K562 (cell line): ENCODE results near the gene NMT1. TPM values are rescaled to one million over a fixed set of nuclear protein-coding genes. Genes with fewer than 3 reads are reported as not detected.

ENCODE experiments used
- BMI1 ChIP-seq: fragments of 150-350 bp; IDR thresholded peaks from 2 replicates; pipeline ENCODE4 v1.6.1; 2014; ENCODE audit warnings: low read length
- CCAR2 ChIP-seq: fragments of 200-400 bp; formaldehyde crosslinking; IDR thresholded peaks from 2 replicates; pipeline ENCODE4 v1.6.1; 2017; ENCODE audit warnings: mild to moderate bottlenecking, low read depth, low read length
- CREB3L1 ChIP-seq: fragments of 450-650 bp; IDR thresholded peaks from 2 replicates; pipeline ENCODE4 v1.6.1; 2014; ENCODE audit warnings: low read depth, mild to moderate bottlenecking, moderate library complexity, borderline replicate concordance
- GATAD2A ChIP-seq: fragments of 450-650 bp; IDR thresholded peaks from 2 replicates; pipeline ENCODE4 v1.6.1; 2017
- HDAC2 ChIP-seq: fragments of 450-650 bp; IDR thresholded peaks from 2 replicates; pipeline ENCODE4 v1.6.1; 2016; ENCODE audit warnings: mild to moderate bottlenecking
- HMBOX1 ChIP-seq: sonication (generic); IDR thresholded peaks from 2 replicates; pipeline ENCODE4 v1.6.1; 2016
- KDM2B ChIP-seq: fragments of 250-450 bp; sonication (Bioruptor Pico); IDR thresholded peaks from 2 replicates; pipeline ENCODE4 v1.8.0; 2021; ENCODE audit warnings: mild to moderate bottlenecking, moderate library complexity
- NFIX ChIP-seq: fragments of 250-450 bp; sonication (Bioruptor Pico); IDR thresholded peaks from 2 replicates; pipeline ENCODE4 v1.4.0; 2020; ENCODE audit warnings: low read depth, mild to moderate bottlenecking, moderate library complexity
- NR4A1 ChIP-seq, 2 experiments: fragments of 250-450 bp in 1 of 2; fragments of 450-650 bp in 1 of 2; sonication (Bioruptor Pico) in 1 of 2; IDR thresholded peaks; 2 replicates each; pipeline versions ENCODE4 v1.4.0 to v1.6.1; 2016 to 2020; ENCODE audit warnings: mild to moderate bottlenecking in 2 of 2, missing compliant biosample characterization in 1 of 2, missing genetic modification characterization in 1 of 2, moderate library complexity in 1 of 2
- PHF21A ChIP-seq: fragments of 450-650 bp; IDR thresholded peaks from 2 replicates; pipeline ENCODE4 v1.6.1; 2017; ENCODE audit warnings: low read depth, borderline replicate concordance
- PKNOX1 ChIP-seq: fragments of 450-650 bp; IDR thresholded peaks from 2 replicates; pipeline ENCODE4 v1.6.1; 2016
- SMARCA5 ChIP-seq: fragments of 450-650 bp; IDR thresholded peaks from 2 replicates; pipeline ENCODE4 v1.6.1; 2016
- TFE3 ChIP-seq: fragments of 450-650 bp; formaldehyde crosslinking; IDR thresholded peaks from 2 replicates; pipeline ENCODE4 v1.4.0; 2020; ENCODE audit warnings: mild to moderate bottlenecking, mixed read lengths
- USF2 ChIP-seq: sonication (generic); formaldehyde crosslinking; IDR thresholded peaks from 2 replicates; pipeline ENCODE4 v1.5.0; 2020; ENCODE audit warnings: missing genetic modification reagents
- ZNF511 ChIP-seq: sonication (generic); formaldehyde crosslinking; IDR thresholded peaks from 2 replicates; pipeline ENCODE4 v1.8.0; 2022; ENCODE audit warnings: mild to moderate bottlenecking, missing genetic modification reagents
- ZNF717 ChIP-seq: fragments of 250-450 bp; sonication (Bioruptor Pico); IDR thresholded peaks from 2 replicates; pipeline ENCODE4 v1.5.0; 2021
- polyA plus RNA-seq, 8 experiments: library from polyadenylated mRNA; depleted of rRNA in 4 of 8; stranded (reverse) in 5 of 8; unstranded in 3 of 8; fragments of >200 nt; fragmentation: Nextera tagmentation in 2 of 8; fragmentation: Illumina TruSeq in 1 of 8; extraction: Ambion mirVana in 2 of 8; extraction: Trizol in 1 of 8; gene quantifications; 2 replicates each; pipeline versions ENCODE4 v1.2.1 to v1.2.3, GENCODE V29; 2011 to 2014; ENCODE audit warnings: inconsistent platforms in 1 of 8, missing spikeins in 1 of 8
- total RNA-seq, 7 experiments: library from RNA; depleted of rRNA in 6 of 7; stranded (reverse); fragments of >200 nt in 6 of 7; fragmentation: Illumina TruSeq in 2 of 7; extraction: Trizol in 2 of 7; gene quantifications; 2 replicates each; pipeline versions ENCODE4 v1.2.1 to v1.2.3, GENCODE V29; 2011 to 2021; ENCODE audit warnings: low replicate concordance in 1 of 7
- TF ChIP-seq, protein P1 (sequence below): fragments of 250-450 bp; sonication (Bioruptor Pico); IDR thresholded peaks from 2 replicates; pipeline ENCODE4 v1.8.0; 2021; ENCODE audit warnings: moderate library complexity, mild to moderate bottlenecking, inconsistent platforms
- TF ChIP-seq, protein P2 (sequence below): fragments of 250-450 bp; sonication (Bioruptor Pico); IDR thresholded peaks from 2 replicates; pipeline ENCODE4 v1.4.0; 2020; ENCODE audit warnings: mild to moderate bottlenecking

NMT1 gene
- total and polyA plus RNA-seq, 9 of the 15 experiments (the other 6 are each of a cell fraction or from before 2014, with no cell fraction given): 86.7 to 569 (median 213) TPM

GRCh38 chr17:45147581-45148182, 86.6 kb downstream of the NMT1 start (continued):
- TF ChIP-seq TFE3: no peak
- TF ChIP-seq, protein P1, sequence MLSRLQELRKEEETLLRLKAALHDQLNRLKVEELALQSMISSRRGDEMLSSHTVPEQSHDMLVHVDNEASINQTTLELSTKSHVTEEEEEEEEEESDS: no peak
- peak; percentile 64; the same call in 1 of the 2 replicates for TF ChIP-seq HDAC2
- TF ChIP-seq PHF21A: peak; percentile 81; the same call in 1 of the 2 replicates
- peak; percentile 38; the same call in 1 of the 2 replicates for TF ChIP-seq ZNF511 (CRISPR knock-in tag)
- TF ChIP-seq USF2 (CRISPR knock-in tag): no peak
- no peak for TF ChIP-seq HMBOX1
- TF ChIP-seq NFIX (CRISPR knock-in tag): no peak
- no peak; the same call in 1 of the 2 replicates for TF ChIP-seq BMI1
- no peak for TF ChIP-seq CREB3L1
- TF ChIP-seq PKNOX1: peak; percentile 58; the same call in 1 of the 2 replicates
- TF ChIP-seq NR4A1 (CRISPR knock-in tag; IDR thresholded peaks at IDR 0.05): no peak
- TF ChIP-seq NR4A1 (tag; IDR thresholded peaks at IDR 0.05): no peak
- 0 out of 2 replicates have a peak, but pooled peaks have one; percentile 56 for TF ChIP-seq KDM2B (CRISPR knock-in tag)
- no peak for TF ChIP-seq CCAR2
- no peak for TF ChIP-seq GATAD2A
- no peak; the same call in 1 of the 2 replicates for TF ChIP-seq ZNF717 (CRISPR knock-in tag)
- TF ChIP-seq, protein P2, sequence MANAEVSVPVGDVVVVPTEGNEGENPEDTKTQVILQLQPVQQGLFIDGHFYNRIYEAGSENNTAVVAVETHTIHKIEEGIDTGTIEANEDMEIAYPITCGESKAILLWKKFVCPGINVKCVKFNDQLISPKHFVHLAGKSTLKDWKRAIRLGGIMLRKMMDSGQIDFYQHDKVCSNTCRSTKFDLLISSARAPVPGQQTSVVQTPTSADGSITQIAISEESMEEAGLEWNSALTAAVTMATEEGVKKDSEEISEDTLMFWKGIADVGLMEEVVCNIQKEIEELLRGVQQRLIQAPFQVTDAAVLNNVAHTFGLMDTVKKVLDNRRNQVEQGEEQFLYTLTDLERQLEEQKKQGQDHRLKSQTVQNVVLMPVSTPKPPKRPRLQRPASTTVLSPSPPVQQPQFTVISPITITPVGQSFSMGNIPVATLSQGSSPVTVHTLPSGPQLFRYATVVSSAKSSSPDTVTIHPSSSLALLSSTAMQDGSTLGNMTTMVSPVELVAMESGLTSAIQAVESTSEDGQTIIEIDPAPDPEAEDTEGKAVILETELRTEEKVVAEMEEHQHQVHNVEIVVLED (CRISPR knock-in tag): peak; percentile 21
- no peak for TF ChIP-seq SMARCA5
